K562 (cell line): Measurements from ENCODE around the gene NES. TPM values are rescaled to one million over a fixed set of nuclear protein-coding genes. Genes with fewer than 3 reads are reported as not detected.
A peak's percentile ranks its signal among the peaks of the same experiment; 100 is the strongest.

Source experiments
- BRCA1 ChIP-seq, 2 experiments: fragments of 450-650 bp in 1 of 2; sonication (generic) in 1 of 2; formaldehyde crosslinking in 1 of 2; IDR thresholded peaks; 2 replicates each; pipeline versions ENCODE4 v1.5.0 to v1.6.1; 2017 to 2020; ENCODE audit warnings: mild to moderate bottlenecking in 1 of 2, missing genetic modification reagents in 1 of 2
- CBX2 ChIP-seq: fragments of 200-600 bp; sonication (generic); IDR thresholded peaks from one replicate; pipeline ENCODE4 v1.6.1; 2012; ENCODE audit warnings: mild to moderate bottlenecking, low read length, inconsistent platforms; ENCODE audit not compliant: insufficient read depth, poor library complexity, severe bottlenecking
- CREB3 ChIP-seq: fragments of 450-650 bp; conservative IDR thresholded peaks from 2 replicates; pipeline ENCODE4 v1.6.1; 2016; ENCODE audit warnings: missing genetic modification characterization, low read depth, mild to moderate bottlenecking, missing compliant biosample characterization, moderate library complexity
- EHMT2 ChIP-seq: fragments of 450-650 bp; IDR thresholded peaks from 2 replicates; pipeline ENCODE4 v1.6.1; 2018; ENCODE audit warnings: antibody characterized with exemption
- EP300 ChIP-seq: IDR thresholded peaks from 2 replicates; pipeline ENCODE4 v1.6.1; 2012; ENCODE audit warnings: low read length, improper control_type of control experiment
- ETV1 ChIP-seq: fragments of 450-650 bp; conservative IDR thresholded peaks from 2 replicates; pipeline ENCODE4 v1.6.1; 2016; ENCODE audit warnings: missing genetic modification characterization, control low read depth, low read depth, missing compliant biosample characterization
- HDAC8 ChIP-seq: fragments of 450-650 bp; IDR thresholded peaks from 2 replicates; pipeline ENCODE4 v1.6.1; 2016; ENCODE audit warnings: mild to moderate bottlenecking, missing genetic modification characterization, moderate library complexity, missing compliant biosample characterization
- HLTF ChIP-seq: fragments of 450-650 bp; IDR thresholded peaks from 2 replicates; pipeline ENCODE4 v1.6.1; 2016
- HMG20A ChIP-seq: fragments of 450-650 bp; formaldehyde crosslinking; conservative IDR thresholded peaks from 2 replicates; pipeline ENCODE4 v1.4.0; 2020; ENCODE audit warnings: mild to moderate bottlenecking, mixed read lengths
- HMGN3 ChIP-seq: IDR thresholded peaks from 2 replicates; pipeline ENCODE4 v1.6.1; 2011; ENCODE audit warnings: borderline replicate concordance, low read depth, mild to moderate bottlenecking, mixed read lengths, low read length; ENCODE audit not compliant: insufficient read length; ENCODE audit errors: extremely low read depth
- LARP7 ChIP-seq: fragments of 450-650 bp; IDR thresholded peaks from 2 replicates; pipeline ENCODE4 v1.6.1; 2016
- MYC ChIP-seq, 2 experiments: fragments of 250-450 bp in 1 of 2; sonication (Bioruptor Pico) in 1 of 2; IDR thresholded peaks; 2 replicates each; pipeline versions ENCODE4 v1.5.1 to v1.6.1; 2012 to 2021; ENCODE audit warnings: low read depth in 2 of 2, borderline replicate concordance in 1 of 2, improper control_type of control experiment in 1 of 2, low read length in 1 of 2, mild to moderate bottlenecking in 1 of 2, moderate library complexity in 1 of 2
- NFE2L1 ChIP-seq: fragments of 450-650 bp; IDR thresholded peaks from 2 replicates; pipeline ENCODE4 v1.6.1; 2016; ENCODE audit warnings: missing genetic modification characterization, low read depth, mild to moderate bottlenecking, missing compliant biosample characterization, moderate library complexity, borderline replicate concordance
- PML ChIP-seq: IDR thresholded peaks from 2 replicates; pipeline ENCODE4 v1.6.1; 2012; ENCODE audit warnings: low read length, inconsistent platforms
- POLR2B ChIP-seq: fragments of 450-650 bp; IDR thresholded peaks from 2 replicates; pipeline ENCODE4 v1.6.1; 2018; ENCODE audit warnings: low read depth; ENCODE audit not compliant: partially characterized antibody
- POLR2H ChIP-seq: IDR thresholded peaks from 2 replicates; pipeline ENCODE4 v1.6.1; 2016; ENCODE audit warnings: missing genetic modification characterization, low read depth, mild to moderate bottlenecking, control low read depth, missing compliant biosample characterization, moderate library complexity
- RBM25 ChIP-seq: fragments of 200-400 bp; formaldehyde crosslinking; IDR thresholded peaks from 2 replicates; pipeline ENCODE4 v1.6.1; 2018; ENCODE audit warnings: low read length, low read depth, moderate library complexity; ENCODE audit not compliant: severe bottlenecking
- RBM34 ChIP-seq: fragments of 200-400 bp; formaldehyde crosslinking; IDR thresholded peaks from 2 replicates; pipeline ENCODE4 v1.6.1; 2018; ENCODE audit warnings: low read length, borderline replicate concordance; ENCODE audit not compliant: insufficient read depth
- RCOR1 ChIP-seq, 2 experiments: IDR thresholded peaks; 2 replicates each; pipeline ENCODE4 v1.6.1; 2012; ENCODE audit warnings: low read depth in 2 of 2, low read length in 2 of 2, borderline replicate concordance in 1 of 2, improper control_type of control experiment in 1 of 2
- RUNX1 ChIP-seq: sonication (generic); IDR thresholded peaks from 2 replicates; pipeline ENCODE4 v1.6.1; 2016; ENCODE audit warnings: antibody characterized with exemption, low read depth
- SIX5 ChIP-seq, 2 experiments: IDR thresholded peaks; 2 replicates each; pipeline ENCODE4 v1.6.1; 2011; ENCODE audit warnings: low read length in 2 of 2, borderline replicate concordance in 1 of 2, low read depth in 1 of 2, mild to moderate bottlenecking in 1 of 2, moderate library complexity in 1 of 2; ENCODE audit not compliant: insufficient read depth in 1 of 2
- SOX6 ChIP-seq: fragments of 450-650 bp; IDR thresholded peaks from 2 replicates; pipeline ENCODE4 v1.6.1; 2014; ENCODE audit warnings: mild to moderate bottlenecking
- SP2 ChIP-seq: IDR thresholded peaks from 2 replicates; pipeline ENCODE4 v1.6.1; 2011; ENCODE audit warnings: mild to moderate bottlenecking, low read depth, low read length, moderate library complexity; ENCODE audit not compliant: poor library complexity, severe bottlenecking; ENCODE audit errors: extremely low read depth
- THRAP3 ChIP-seq: fragments of 450-650 bp; IDR thresholded peaks from 2 replicates; pipeline ENCODE4 v1.6.1; 2016; ENCODE audit warnings: mild to moderate bottlenecking, inconsistent platforms, borderline replicate concordance
- TOE1 ChIP-seq, 2 experiments: fragments of 450-650 bp in 1 of 2; sonication (generic) in 1 of 2; formaldehyde crosslinking in 1 of 2; IDR thresholded peaks; 2 replicates each; pipeline versions ENCODE4 v1.7.1 to v1.8.0; 2016 to 2022; ENCODE audit warnings: borderline replicate concordance in 2 of 2, mild to moderate bottlenecking in 2 of 2, antibody characterized with exemption in 1 of 2, inconsistent platforms in 1 of 2, low read depth in 1 of 2, missing genetic modification reagents in 1 of 2, moderate library complexity in 1 of 2
- TSC22D4 ChIP-seq: fragments of 450-650 bp; IDR thresholded peaks from 2 replicates; pipeline ENCODE4 v1.6.1; 2016; ENCODE audit warnings: missing genetic modification characterization, missing biosample characterization, control low read depth
- ZBED1 ChIP-seq: IDR thresholded peaks from 2 replicates; pipeline ENCODE4 v1.6.1; 2014
- ZFP1 ChIP-seq: fragments of 450-650 bp; formaldehyde crosslinking; IDR thresholded peaks from 2 replicates; pipeline ENCODE4 v1.4.0; 2020; ENCODE audit warnings: mild to moderate bottlenecking, mixed read lengths
- ZFP30 ChIP-seq: fragments of 250-450 bp; sonication (Bioruptor Pico); IDR thresholded peaks from 2 replicates; pipeline ENCODE4 v1.8.0; 2022; ENCODE audit warnings: moderate library complexity, mild to moderate bottlenecking, inconsistent platforms, borderline replicate concordance
- ZNF3 ChIP-seq: fragments of 250-450 bp; sonication (Bioruptor Pico); IDR thresholded peaks from 2 replicates; pipeline ENCODE4 v1.5.0; 2021; ENCODE audit warnings: mild to moderate bottlenecking, moderate library complexity
- ZNF551 ChIP-seq: fragments of 250-450 bp; sonication (Bioruptor Pico); IDR thresholded peaks from 2 replicates; pipeline ENCODE4 v1.5.0; 2021; ENCODE audit warnings: mild to moderate bottlenecking, moderate library complexity
- polyA plus RNA-seq, 8 experiments: library from polyadenylated mRNA; depleted of rRNA in 4 of 8; stranded (reverse) in 5 of 8; unstranded in 3 of 8; fragments of >200 nt; fragmentation: Nextera tagmentation in 2 of 8; fragmentation: Illumina TruSeq in 1 of 8; extraction: Ambion mirVana in 2 of 8; extraction: Trizol in 1 of 8; gene quantifications; 2 replicates each; pipeline versions ENCODE4 v1.2.1 to v1.2.3, GENCODE V29; 2011 to 2014; ENCODE audit warnings: inconsistent platforms in 1 of 8, missing spikeins in 1 of 8
- total RNA-seq, 7 experiments: library from RNA; depleted of rRNA in 6 of 7; stranded (reverse); fragments of >200 nt in 6 of 7; fragmentation: Illumina TruSeq in 2 of 7; extraction: Trizol in 2 of 7; gene quantifications; 2 replicates each; pipeline versions ENCODE4 v1.2.1 to v1.2.3, GENCODE V29; 2011 to 2021; ENCODE audit warnings: low replicate concordance in 1 of 7

The NES gene
- total and polyA plus RNA-seq, 9 of the 15 experiments (the other 6 are each of a cell fraction or from before 2014, with no cell fraction given), result 0.10 to 8.6 (median 4.2) TPM

- TF ChIP-seq HMGN3 (no peak), TSC22D4 (no peak), ZBED1 (no peak), POLR2H (no peak), HMG20A (CRISPR knock-in tag) (no peak), ETV1 (no peak), THRAP3 (no peak), HLTF (no peak), MYC (IDR thresholded peaks at IDR 0.05; ENCODE audit: low read depth, low read length) (no peak), MYC (CRISPR knock-in tag; IDR thresholded peaks at IDR 0.05; ENCODE audit: borderline replicate concordance, low read depth) (0 out of 2 replicates have a peak, but pooled peaks have one; percentile 14), HDAC8 (no peak), RUNX1 (no peak), RBM25 (no peak), ZFP1 (CRISPR knock-in tag) (no peak), CREB3 (tag) (no peak), PML (no peak), NFE2L1 (no peak), ZNF551 (CRISPR knock-in tag) (no peak), ZFP30 (no peak), ZNF3 (CRISPR knock-in tag) (no peak), RBM34 (no peak), EP300 (peak; percentile 11; the same call in 1 of the 2 replicates), BRCA1 (IDR thresholded peaks at IDR 0.05) (no peak), BRCA1 (CRISPR knock-in tag; IDR thresholded peaks at IDR 0.05) (0 out of 2 replicates have a peak, but pooled peaks have one; percentile 70), SP2 (no peak), POLR2B (no peak), SIX5 (IDR thresholded peaks at IDR 0.05; ENCODE audit: borderline replicate concordance in 1 of 2, insufficient read depth in 1 of 2, low read depth in 1 of 2, low read length in 2 of 2) (no peak), SOX6 (no peak), CBX2 (no peak), TOE1 (IDR thresholded peaks at IDR 0.05; ENCODE audit: borderline replicate concordance) (no peak), TOE1 (CRISPR knock-in tag; IDR thresholded peaks at IDR 0.05; ENCODE audit: borderline replicate concordance, low read depth) (no peak), RCOR1 (IDR thresholded peaks at IDR 0.05; ENCODE audit: borderline replicate concordance in 1 of 2, low read depth in 2 of 2, low read length in 2 of 2) (0 out of 4 replicates have a peak, but pooled peaks of 1 of the 2 experiments have one; percentile 21), LARP7 (no peak), EHMT2 (no peak)
These were observed 16.5 kb downstream of the NES start (continued) for GRCh38 chr1:156660752-156661112.
